ENCODE data around the gene EHD1.

The EHD1 gene

GRCh38 chr11:64867748-64868462 is 10.5 kb downstream of the EHD1 start:
- Mint-ChIP-seq H3K27me3 (no peaks in the 10 kb centered on the region), H3K4me1 (peaks cover 74 to 97% of the 10 kb centered on the region in 2 donors), H3K36me3 (peaks cover 50 to 51% of the 10 kb centered on the region in 2 donors), H3K27ac (peak overlapping the region; percentile 77), H3K9me3 (peaks cover 0 to 2% of the 10 kb centered on the region in 2 donors), H3K4me3 (peak overlapping the region; percentile 59 to 61)
- DNase-seq, result no peak
- no peak for ATAC-seq (replicated peaks)

- Mint-ChIP-seq H3K36me3 (peaks cover 39 to 42% of the 10 kb centered on the region in 2 donors), H3K4me3 (peak overlapping the region; percentile 68 to 76), H3K27me3 (no peaks in the 10 kb centered on the region), H3K4me1 (peaks cover 69 to 97% of the 10 kb centered on the region in 2 donors), H3K27ac (peak overlapping the region; percentile 96), H3K9me3 (peaks cover 0 to 2% of the 10 kb centered on the region in 2 donors)
- DNase-seq (no peak), ATAC-seq (replicated peaks) (peak; percentile 15 to 26)
Measured at GRCh38 chr11:64866173-64866491, 12.3 kb downstream of the EHD1 start.

DNA sequence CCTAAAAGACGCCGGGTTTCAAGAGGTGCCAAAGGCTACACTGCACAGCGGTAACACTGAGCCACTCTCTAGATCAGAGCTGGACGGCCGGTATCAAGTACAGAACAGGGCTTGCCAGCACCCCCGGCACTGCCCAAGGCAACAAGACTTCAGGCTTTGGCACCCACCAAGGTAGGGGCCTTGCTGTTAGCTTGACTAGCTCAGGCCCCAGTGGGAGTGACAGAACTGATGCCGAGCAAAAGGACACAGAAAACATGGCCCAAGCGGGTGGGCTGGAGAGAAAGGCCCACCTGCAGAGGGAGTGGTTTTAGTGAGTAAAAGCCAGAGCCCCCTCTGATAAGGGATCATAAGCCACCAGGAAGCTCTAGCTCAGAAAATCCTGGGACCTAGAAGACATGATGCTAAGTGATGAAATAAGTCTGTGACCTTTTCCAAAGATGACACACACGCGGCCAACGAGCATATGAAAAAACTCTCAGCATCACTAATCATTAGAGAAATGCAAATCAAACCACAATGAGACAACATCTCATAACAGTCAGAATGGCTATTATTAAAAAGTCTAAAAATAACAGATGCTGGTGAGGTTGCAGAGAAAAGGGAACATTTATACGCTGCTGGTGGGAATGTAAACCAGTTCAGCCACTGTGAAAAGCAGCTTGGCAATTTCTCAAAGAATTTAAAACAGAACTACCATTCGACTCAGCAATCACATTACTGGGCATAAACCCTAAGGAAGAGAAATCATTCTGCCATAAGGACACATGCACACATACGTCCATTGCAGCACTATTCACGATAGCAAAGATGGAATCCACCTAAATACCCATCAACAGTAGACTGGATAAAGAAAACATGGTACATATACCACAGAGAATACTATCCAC is 12.9 kb downstream of the EHD1 start:
- no peaks in the 10 kb centered on the region for H3K27me3 Mint-ChIP-seq
- ATAC-seq (replicated peaks) (peak; percentile 71 to 78), DNase-seq (peak; percentile 63)
- peak overlapping the region; percentile 96 for H3K27ac Mint-ChIP-seq
- H3K9me3 Mint-ChIP-seq, result peaks cover 0 to 2% of the 10 kb centered on the region in 2 donors
- H3K36me3 Mint-ChIP-seq, result peaks cover 36 to 41% of the 10 kb centered on the region in 2 donors
- H3K4me1 Mint-ChIP-seq, result peaks cover 67 to 94% of the 10 kb centered on the region in 2 donors
- peak overlapping the region; percentile 68 to 76 for H3K4me3 Mint-ChIP-seq

- H3K4me3 Mint-ChIP-seq, result peak overlapping the region; percentile 68 to 76
- DNase-seq (peak; percentile 49), ATAC-seq (replicated peaks) (peak; percentile 14 to 21)
- H3K27ac Mint-ChIP-seq, result peak overlapping the region; percentile 96
- no peaks in the 10 kb centered on the region for H3K27me3 Mint-ChIP-seq
- peaks cover 0 to 2% of the 10 kb centered on the region in 2 donors for H3K9me3 Mint-ChIP-seq
- H3K4me1 Mint-ChIP-seq, result peaks cover 65 to 94% of the 10 kb centered on the region in 2 donors
- peaks cover 41 to 45% of the 10 kb centered on the region in 2 donors for H3K36me3 Mint-ChIP-seq
Measured at GRCh38 chr11:64864473-64865285, 13.7 kb downstream of the EHD1 start.

DNA sequence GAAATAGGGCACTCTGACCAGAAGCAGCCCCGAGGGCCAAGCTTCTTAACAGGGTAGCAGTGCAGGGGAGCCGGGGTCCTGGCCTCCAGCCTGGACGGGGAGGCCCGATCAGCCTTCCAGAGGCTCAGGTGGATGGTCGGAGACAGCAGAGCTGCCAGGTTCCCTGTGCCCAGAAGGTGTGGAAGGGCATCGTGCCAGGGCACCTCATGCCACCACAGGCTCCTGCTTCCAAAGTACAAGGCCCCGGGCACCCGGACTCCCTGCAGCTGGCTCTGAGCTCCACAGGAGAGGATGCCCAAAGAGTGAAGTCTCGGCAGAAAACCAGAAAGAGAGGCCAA is 14.3 kb downstream of the EHD1 start:
- Mint-ChIP-seq H3K9me3 (peaks cover 0 to 2% of the 10 kb centered on the region in 2 donors), H3K27me3 (no peaks in the 10 kb centered on the region), H3K27ac (peak overlapping the region; percentile 96), H3K36me3 (peaks cover 41 to 46% of the 10 kb centered on the region in 2 donors), H3K4me3 (peak overlapping the region; percentile 68 to 76), H3K4me1 (peaks cover 65 to 94% of the 10 kb centered on the region in 2 donors)
- ATAC-seq (replicated peaks) (no peak), DNase-seq (no peak)

DNA sequence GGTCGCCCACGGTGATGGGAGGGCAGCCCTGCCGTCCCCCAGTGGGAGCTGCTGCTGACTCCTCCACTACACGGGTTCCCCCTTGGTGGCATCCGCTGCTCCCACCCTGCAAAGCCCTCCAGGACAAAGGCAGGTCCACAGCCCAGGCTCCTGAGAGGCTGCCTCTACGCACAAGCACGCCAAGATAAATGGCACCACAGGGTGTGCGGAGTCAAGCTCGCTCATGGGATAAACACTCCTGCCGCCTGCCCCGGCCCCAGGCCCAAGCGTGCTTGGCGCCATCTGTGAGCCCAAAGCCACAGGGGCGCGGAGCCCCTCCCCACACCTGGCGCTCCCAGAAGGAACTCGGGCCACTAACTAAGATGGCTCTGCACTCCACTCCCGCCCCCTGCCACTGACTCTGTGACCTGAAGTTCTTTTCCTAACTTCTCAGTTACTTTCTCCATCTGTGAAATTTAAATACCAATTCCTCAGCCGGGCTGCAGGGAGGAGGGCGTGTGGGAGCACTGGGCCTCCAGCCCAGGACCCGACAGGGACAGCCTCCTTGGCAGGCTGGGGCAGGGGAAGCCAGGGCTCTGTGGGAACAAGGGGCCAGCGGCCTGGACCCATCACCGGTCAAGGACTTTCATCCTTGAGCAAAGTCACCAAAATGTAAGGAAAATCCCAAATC is 14.9 kb downstream of the EHD1 start:
- H3K36me3 Mint-ChIP-seq, result peaks cover 43 to 46% of the 10 kb centered on the region in 2 donors
- ATAC-seq (replicated peaks), result no peak

DNA sequence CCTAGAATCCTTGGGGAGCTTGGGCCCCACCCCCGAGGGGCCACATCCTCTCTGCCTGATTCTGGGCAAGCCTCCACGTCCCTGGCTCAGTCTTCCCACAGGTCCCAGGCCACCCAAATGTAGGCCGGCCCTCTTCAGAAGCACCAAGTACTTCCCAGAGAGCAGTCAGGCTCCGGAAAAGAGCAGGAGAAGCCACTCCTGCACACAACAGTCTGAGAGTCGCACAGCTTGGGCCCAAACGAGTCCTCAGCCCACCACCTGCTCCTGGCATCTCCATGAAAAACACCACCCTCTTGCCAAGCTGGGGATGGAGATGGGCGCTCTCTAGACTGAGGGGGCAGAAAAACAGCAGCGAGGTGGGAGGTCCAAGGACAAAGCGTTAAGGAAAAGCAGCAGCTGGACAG is 15.4 kb downstream of the EHD1 start:
- peak overlapping the region; percentile 76 for H3K27ac Mint-ChIP-seq
- no peak for DNase-seq
- ATAC-seq (replicated peaks), result no peak
- H3K9me3 Mint-ChIP-seq, result peaks cover 0 to 2% of the 10 kb centered on the region in 2 donors
- H3K36me3 Mint-ChIP-seq, result peaks cover 39 to 44% of the 10 kb centered on the region in 2 donors
- H3K4me1 Mint-ChIP-seq, result peaks cover 61 to 92% of the 10 kb centered on the region in 2 donors
- no peak overlapping the region for H3K4me3 Mint-ChIP-seq
- no peaks in the 10 kb centered on the region for H3K27me3 Mint-ChIP-seq

More for the DNA sequence above, 14.9 kb downstream of the EHD1 start:
- Mint-ChIP-seq H3K4me3 (peak overlapping the region; percentile 41 to 76), H3K4me1 (peaks cover 65 to 94% of the 10 kb centered on the region in 2 donors), H3K27ac (peak overlapping the region; percentile 96), H3K27me3 (no peaks in the 10 kb centered on the region), H3K9me3 (peaks cover 0 to 2% of the 10 kb centered on the region in 2 donors)
- DNase-seq, result no peak

DNA sequence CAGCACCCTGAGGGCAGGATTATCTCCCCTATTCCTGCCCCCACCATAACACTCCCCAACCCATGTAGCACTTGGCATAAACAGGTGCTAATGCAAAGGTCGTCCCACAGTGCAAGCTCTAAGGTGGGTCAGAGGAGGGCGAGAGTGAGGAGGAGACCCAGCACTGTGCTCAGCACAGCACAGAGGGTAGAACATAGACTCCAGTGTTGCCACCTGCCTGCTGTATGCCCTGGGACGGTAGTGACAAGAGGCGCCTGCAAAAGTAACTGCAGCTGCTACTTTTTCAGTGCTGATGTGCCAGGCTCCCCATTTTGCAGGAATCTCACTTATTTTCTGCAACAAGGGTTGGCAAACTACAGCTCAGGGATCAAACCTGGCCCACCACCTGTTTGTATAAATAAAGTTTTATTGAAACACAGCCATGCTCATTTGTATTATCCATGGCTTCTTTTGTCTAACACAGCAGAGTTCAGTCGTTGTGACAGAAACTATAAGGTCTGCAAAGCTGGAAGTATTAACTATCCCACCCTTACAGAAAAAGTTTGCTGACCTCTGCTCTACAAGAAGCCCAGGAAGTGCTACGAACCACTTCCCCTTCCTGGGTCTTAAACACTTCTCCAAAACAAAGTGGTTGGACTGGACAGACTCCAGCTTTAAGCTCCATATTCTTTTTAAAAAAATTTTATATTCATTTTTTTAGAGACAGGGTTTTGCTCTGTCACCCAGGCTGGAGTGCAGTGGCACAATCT is 17.0 kb downstream of the EHD1 start:
- Mint-ChIP-seq H3K27ac (peak overlapping the region; percentile 69), H3K4me1 (peaks cover 61 to 92% of the 10 kb centered on the region in 2 donors), H3K27me3 (no peaks in the 10 kb centered on the region), H3K36me3 (peaks cover 38 to 43% of the 10 kb centered on the region in 2 donors), H3K9me3 (peaks cover 0 to 2% of the 10 kb centered on the region in 2 donors), H3K4me3 (peak overlapping the region; percentile 50 to 55)
- DNase-seq (no peak), ATAC-seq (replicated peaks) (no peak)

DNA sequence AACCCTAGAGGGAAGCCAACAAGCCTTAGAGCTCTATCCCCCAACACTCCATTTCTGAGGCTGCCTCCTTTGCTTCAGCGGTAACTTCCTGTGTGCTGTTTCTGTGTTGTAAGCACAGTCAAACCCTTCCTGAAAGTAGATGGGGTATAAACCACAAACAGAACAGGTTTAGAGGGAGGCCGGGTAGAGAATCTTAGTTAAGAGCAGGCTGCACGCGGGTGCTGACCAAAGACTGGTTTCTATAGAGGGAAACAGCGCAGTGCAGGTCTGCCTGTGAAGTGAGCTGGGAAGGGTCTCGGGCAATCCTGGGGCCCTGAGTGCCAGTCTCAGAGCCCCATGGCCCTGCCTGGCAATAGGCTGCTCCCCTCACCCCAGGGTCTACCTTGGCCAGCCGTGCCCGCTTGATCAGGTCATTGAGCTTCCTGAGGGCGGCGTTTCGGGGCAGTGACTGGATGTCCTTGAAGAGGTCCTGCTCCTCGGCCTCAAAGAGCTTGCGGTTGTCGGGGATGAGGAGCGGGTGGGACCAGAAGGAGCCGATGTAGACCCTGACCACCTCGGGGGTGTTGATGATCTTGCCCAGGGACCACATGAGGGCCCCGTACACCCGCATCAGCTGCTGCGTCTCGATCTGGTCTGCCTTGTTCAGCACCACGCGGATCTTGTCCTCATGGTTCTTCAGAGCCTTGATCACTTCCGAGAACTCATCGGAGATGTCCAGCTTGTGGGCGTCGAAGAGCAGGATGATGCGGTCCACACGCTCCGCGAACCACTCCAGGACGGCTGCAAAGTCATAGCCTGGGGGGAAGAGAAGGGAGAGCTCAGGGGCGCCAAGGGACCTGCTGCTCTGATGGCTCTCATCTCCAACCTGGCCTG is 18.6 kb downstream of the EHD1 start:
- ATAC-seq (replicated peaks) (peak; percentile 81 to 86), DNase-seq (peak; percentile 75)
- H3K4me3 Mint-ChIP-seq, result peak overlapping the region; percentile 68 to 76
- H3K4me1 Mint-ChIP-seq, result peaks cover 64 to 92% of the 10 kb centered on the region in 2 donors
- H3K27me3 Mint-ChIP-seq, result no peaks in the 10 kb centered on the region
- H3K9me3 Mint-ChIP-seq, result no peaks in the 10 kb centered on the region
- peak overlapping the region; percentile 97 for H3K27ac Mint-ChIP-seq
- H3K36me3 Mint-ChIP-seq, result peaks cover 46 to 51% of the 10 kb centered on the region in 2 donors

DNA sequence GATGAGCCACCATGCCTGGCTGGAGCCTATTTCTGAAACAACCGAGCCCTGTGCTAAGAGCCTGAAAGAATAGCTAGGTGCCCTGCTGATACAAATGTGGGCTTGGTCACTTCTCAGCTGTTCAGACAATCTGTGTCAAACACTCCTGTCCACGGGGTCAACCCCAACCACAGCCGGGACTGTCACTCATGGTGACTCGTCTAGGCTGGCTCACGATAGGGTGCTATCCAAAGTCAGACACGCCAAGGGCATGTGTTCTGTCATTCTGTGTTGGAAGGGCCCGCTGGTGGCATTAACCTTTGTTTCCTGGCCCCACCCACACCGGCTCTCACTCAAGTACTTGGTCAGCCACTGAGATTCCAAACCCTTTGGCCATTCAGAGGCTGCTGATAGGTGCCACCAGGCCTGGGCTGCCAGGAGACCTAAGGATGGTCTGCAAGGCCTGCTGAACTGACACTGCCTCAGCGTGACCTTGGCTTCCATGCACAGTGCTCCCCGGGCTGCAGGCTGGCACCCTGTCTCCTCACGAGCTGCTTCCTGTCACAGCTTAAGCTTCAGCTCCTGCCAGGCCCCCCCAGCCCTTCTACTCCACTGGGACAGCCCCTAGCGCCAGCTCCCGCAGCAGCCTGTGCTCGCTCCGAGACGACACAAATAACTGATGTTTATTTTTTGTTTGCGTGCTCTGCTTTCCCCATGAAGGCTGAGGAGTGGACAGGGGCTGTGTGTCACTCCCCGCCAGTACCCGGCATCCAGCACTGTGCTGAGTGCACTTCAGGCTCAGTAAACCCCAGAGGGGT is 19.8 kb downstream of the EHD1 start:
- DNase-seq (peak; percentile 60), ATAC-seq (replicated peaks) (peak; percentile 49 to 61)
- H3K4me3 Mint-ChIP-seq, result peak overlapping the region; percentile 68 to 76
- no peaks in the 10 kb centered on the region for H3K27me3 Mint-ChIP-seq
- no peaks in the 10 kb centered on the region for H3K9me3 Mint-ChIP-seq
- H3K4me1 Mint-ChIP-seq, result peaks cover 62 to 92% of the 10 kb centered on the region in 2 donors
- peak overlapping the region; percentile 97 for H3K27ac Mint-ChIP-seq
- H3K36me3 Mint-ChIP-seq, result peaks cover 51 to 59% of the 10 kb centered on the region in 2 donors

DNA sequence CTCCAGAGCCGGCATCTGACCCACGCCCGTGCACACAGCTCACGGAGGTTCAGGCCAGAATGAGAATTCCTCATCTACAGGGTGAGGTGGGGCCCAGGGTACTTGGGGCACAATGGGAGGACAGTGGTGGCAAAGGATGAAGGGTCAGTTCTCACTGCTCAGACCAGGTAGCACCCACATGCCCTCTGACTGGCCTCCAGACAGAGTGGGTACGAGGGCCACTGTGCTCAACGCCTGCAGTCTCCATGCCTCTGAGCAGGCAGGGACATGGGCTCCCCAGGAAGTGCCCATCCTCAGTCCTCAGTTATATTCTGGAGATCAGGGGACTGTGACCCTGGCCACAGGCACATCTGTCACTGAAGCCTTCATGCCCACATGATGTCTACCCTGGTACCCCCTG is 20.9 kb downstream of the EHD1 start:
- ATAC-seq (replicated peaks), result no peak
- no peaks in the 10 kb centered on the region for H3K27me3 Mint-ChIP-seq
- peaks cover 70 to 92% of the 10 kb centered on the region in 2 donors for H3K4me1 Mint-ChIP-seq
- H3K9me3 Mint-ChIP-seq, result no peaks in the 10 kb centered on the region
- H3K36me3 Mint-ChIP-seq, result peaks cover 61 to 70% of the 10 kb centered on the region in 2 donors
- DNase-seq, result no peak
- H3K4me3 Mint-ChIP-seq, result peak overlapping the region in 1 of 2 donors; percentile 36
- peak overlapping the region; percentile 76 for H3K27ac Mint-ChIP-seq
